Gastroesophageal sphincter (tissue), 3 donors: ENCODE measurements around the gene WDSUB1.

Source experiments
- CTCF ChIP-seq, 4 experiments: fragments of 200-600 bp in 2 of 4; fragments of 450-650 bp in 2 of 4; sonication (generic) in 1 of 4; IDR thresholded peaks; one replicate each; pipeline ENCODE4 v1.5.1; 2017 to 2019; ENCODE audit warnings: antibody characterized with exemption in 4 of 4, mild to moderate bottlenecking in 2 of 4, moderate library complexity in 2 of 4
- POLR2A ChIP-seq, 2 donors: fragments of 450-650 bp; IDR thresholded peaks; one replicate each; pipeline ENCODE4 v1.6.1; 2017; ENCODE audit warnings: antibody characterized with exemption in 2 of 2, mild to moderate bottlenecking in 2 of 2, moderate library complexity in 1 of 2
- POLR2AphosphoS5 ChIP-seq: sonication (generic); formaldehyde crosslinking; IDR thresholded peaks from one replicate; pipeline ENCODE4 v1.6.1; 2017; ENCODE audit warnings: antibody characterized with exemption

- TF ChIP-seq CTCF (IDR thresholded peaks at IDR 0.05) (no peak), POLR2AphosphoS5 (no peak), POLR2A (IDR thresholded peaks at IDR 0.05) (no peak)
Observed at GRCh38 chr2:159265171-159265576, 21.3 kb downstream of the WDSUB1 start.
